Pancreas (tissue), 10 donors: ENCODE data around the gene AGBL4. TPM values are rescaled to one million over a fixed set of nuclear protein-coding genes. Genes with fewer than 3 reads are reported as not detected.

ENCODE experiments used
- ATAC-seq, 4 donors: fragments of 200-7000 bp; cut with Tn5 transposase; one replicate each; pipeline versions ENCODE4 v1.8.0 to v1.9.1; 2020; ENCODE audit warnings: mild to moderate bottlenecking in 4 of 4, moderate library complexity in 4 of 4
- DNase-seq, 6 donors: peaks; one replicate each; pipeline ENCODE4 v3.0.0-alpha.2; 2020
- FAIRE-seq: peaks from 2 replicates; lab custom pipeline; 2012; peaks lifted over from hg19 to GRCh38; lab: Jason Lieb, UNC
- H3K27ac ChIP-seq, 4 donors: fragments of 200-600 bp; sonication (generic); 1 replicate in 3 of 4; 2 replicates in 1 of 4; pipeline versions ENCODE4 v1.5.0 to v1.8.0; 2020
- H3K27me3 ChIP-seq, 4 donors: fragments of 200-600 bp; one replicate each; pipeline ENCODE4 v1.8.0; 2021
- H3K36me3 ChIP-seq, 3 donors: fragments of 200-600 bp; sonication (generic) in 1 of 3; one replicate each; pipeline versions ENCODE4 v1.5.0 to v1.8.0; 2020 to 2021
- H3K4me1 ChIP-seq, 3 donors: fragments of 200-600 bp; one replicate each; pipeline ENCODE4 v1.8.0; 2021
- H3K4me3 ChIP-seq, 4 donors: fragments of 200-600 bp; sonication (generic) in 2 of 4; one replicate each; pipeline versions ENCODE4 v1.5.0 to v1.8.0; 2020 to 2021
- H3K9me3 ChIP-seq, 4 donors: fragments of 200-600 bp; one replicate each; pipeline ENCODE4 v1.8.0; 2021
- CTCF ChIP-seq, 4 donors: fragments of 200-600 bp; sonication (generic) in 3 of 4; IDR thresholded peaks; one replicate each; pipeline versions ENCODE4 v1.5.0 to v1.8.0; 2021; ENCODE audit warnings: antibody characterized with exemption in 4 of 4
- WGBS, 2 donors: extraction: QIAGEN DNeasy Blood & Tissue Kit; methylation state at CpG; one replicate each; pipeline ENCODE4 v1.1.7; 2013; 5-methylcytosine and 5-hydroxymethylcytosine counted together
- intact Hi-C, 3 donors: fragments of 100-400 bp; cut with DNase I; formaldehyde crosslinking; loops; one replicate each; pipeline versions ENCODE4 v1.11.1 to v1.14.2; 2022
- polyA plus RNA-seq, 2 donors: library from polyadenylated mRNA; stranded (reverse); fragments of 200-250 nt; gene quantifications; one replicate each; pipeline ENCODE4 v1.2.3, GENCODE V29; 2013
- total RNA-seq, 6 donors: library from RNA; stranded (reverse); fragmentation: NEBNext Ultra II Directional in 4 of 6; extraction: Animal tissue kit (Norgen Biotek cat#: 25700) in 4 of 6; gene quantifications; one replicate each; pipeline versions ENCODE4 v1.2.1 to v1.2.4, GENCODE V29; 2021 to 2023
- donor health status: healthy with polysubstance abuse.
- donor health status: DM: no; HTN: no; CAD: no; lungs with moderate emphysema.
- donor health status: DM: no; HTN: no; CAD: no.
- donor health status: control.
- donor health status: control.
- donor health status: Bipolar disorder and iron deficiency.
- donor health status: DM: yes; HTN: yes; CAD: no.
- donor health status: DM: no; HTN: no; CAD: no.
- donor health status: DM: no; HTN: no; CAD: no.
- donor health status: DM: yes; HTN: yes; CAD: no.

Gene AGBL4
- total and polyA plus RNA-seq, 8 donors = 0.15 to 1.2 (median 0.59) TPM

- FAIRE-seq = no peak
- TF ChIP-seq CTCF (IDR thresholded peaks at IDR 0.05) = no peak
- H3K4me1 ChIP-seq = no peaks in the 10 kb centered on the region
These were observed 417.7 kb downstream of the AGBL4 start for GRCh38 chr1:49606082-49606481.

GRCh38 chr1:49597436-49597835 lies 426.3 kb downstream of the AGBL4 start:
- no peaks in the 10 kb centered on the region for H3K27me3 ChIP-seq
- ATAC-seq (no peak), FAIRE-seq (no peak), DNase-seq (no peak)
- no peak for TF ChIP-seq CTCF (IDR thresholded peaks at IDR 0.05)
- H3K27ac ChIP-seq = no peak overlapping the region
- H3K4me3 ChIP-seq = no peak overlapping the region
- H3K36me3 ChIP-seq = no peaks in the 10 kb centered on the region
- H3K4me1 ChIP-seq = no peaks in the 10 kb centered on the region
- intact Hi-C loops = no loop called here
- H3K9me3 ChIP-seq = no peaks in the 10 kb centered on the region

More at GRCh38 chr1:49606082-49606481, 417.7 kb downstream of the AGBL4 start:
- Histone ChIP-seq H3K27ac (no peak overlapping the region), H3K27me3 (no peaks in the 10 kb centered on the region), H3K36me3 (no peaks in the 10 kb centered on the region), H3K4me3 (no peak overlapping the region), H3K9me3 (no peaks in the 10 kb centered on the region)
- ATAC-seq (no peak), DNase-seq (no peak)
- intact Hi-C loops = no loop called here
- 65 to 71% methylated on average over 5 of the region's 5 CpGs for WGBS, 2 donors

GRCh38 chr1:49576327-49576901 lies 447.3 kb downstream of the AGBL4 start:
- Histone ChIP-seq H3K4me3 (no peak overlapping the region), H3K9me3 (no peaks in the 10 kb centered on the region)
- 50 to 71% methylated on average over 3 of the region's 3 CpGs for WGBS, 2 donors

GRCh38 chr1:49556676-49557234 lies 467.0 kb downstream of the AGBL4 start:
- intact Hi-C loops = no loop called here
- FAIRE-seq = no peak
- no peaks in the 10 kb centered on the region for H3K36me3 ChIP-seq
- H3K9me3 ChIP-seq = no peaks in the 10 kb centered on the region
- no peak for ATAC-seq
- no peaks in the 10 kb centered on the region for H3K4me1 ChIP-seq
- WGBS, 2 donors = 89 to 90% methylated on average over 30 of the region's 30 CpGs
- peak in 1 of 6 donors; percentile 59 for DNase-seq
- H3K27ac ChIP-seq = no peak overlapping the region
- H3K27me3 ChIP-seq = no peaks in the 10 kb centered on the region
- TF ChIP-seq CTCF (IDR thresholded peaks at IDR 0.05) = no peak
- H3K4me3 ChIP-seq = no peak overlapping the region

More at GRCh38 chr1:49576327-49576901, 447.3 kb downstream of the AGBL4 start:
- TF ChIP-seq CTCF (IDR thresholded peaks at IDR 0.05) = no peak
- intact Hi-C loops = no loop called here
- ATAC-seq = no peak
- Histone ChIP-seq H3K36me3 (no peaks in the 10 kb centered on the region), H3K27me3 (no peaks in the 10 kb centered on the region), H3K4me1 (no peaks in the 10 kb centered on the region), H3K27ac (no peak overlapping the region)
- no peak for FAIRE-seq
- no peak for DNase-seq

- no peak for DNase-seq
These were observed 471.7 kb downstream of the AGBL4 start for GRCh38 chr1:49552101-49552500.

More at GRCh38 chr1:49552101-49552500, 471.7 kb downstream of the AGBL4 start:
- H3K36me3 ChIP-seq = no peaks in the 10 kb centered on the region
- H3K27ac ChIP-seq = no peak overlapping the region
- no peak for TF ChIP-seq CTCF (IDR thresholded peaks at IDR 0.05)
- H3K4me3 ChIP-seq = no peak overlapping the region
- no peak for ATAC-seq
- H3K27me3 ChIP-seq = no peaks in the 10 kb centered on the region
- intact Hi-C loops = no loop called here
- H3K9me3 ChIP-seq = no peaks in the 10 kb centered on the region
- H3K4me1 ChIP-seq = no peaks in the 10 kb centered on the region
- WGBS, 2 donors = 74 to 82% methylated on average over 5 of the region's 5 CpGs
- no peak for FAIRE-seq
